Measurements from ENCODE around the gene IFNL3.
A peak's percentile ranks its signal among the peaks of the same experiment; 100 is the strongest.
"Not testable (repeated sequence)": the region's sequence is repeated elsewhere in the genome, so short reads cannot be mapped to it uniquely, and the experiment has no call there.

The IFNL3 gene

GRCh38 chr19:39268085-39268484, 23.3 kb upstream of the IFNL3 start, which contains the start of gene IFNL2:
Gene IFNL2, plus strand, starts transcription at chr19:39268396. Its CDS starts 173 bp downstream, at chr19:39268569.
- H3K9me3 ChIP-seq (ENCODE audit: control insufficient read depth, insufficient read depth, low read length); H3K4me1 ChIP-seq (ENCODE audit: control insufficient read depth, insufficient read depth, low read length); H3K9ac ChIP-seq (ENCODE audit: low read depth, low read length); H3K36me3 ChIP-seq (ENCODE audit: control insufficient read depth, insufficient read depth, low read length); H3K4me3 ChIP-seq (ENCODE audit: low read depth, low read length): not testable (repeated sequence)
- peaks cover 36% of the 10 kb centered on the region for H3K27me3 ChIP-seq (ENCODE audit: control insufficient read depth, insufficient read depth, low read length)

DNA sequence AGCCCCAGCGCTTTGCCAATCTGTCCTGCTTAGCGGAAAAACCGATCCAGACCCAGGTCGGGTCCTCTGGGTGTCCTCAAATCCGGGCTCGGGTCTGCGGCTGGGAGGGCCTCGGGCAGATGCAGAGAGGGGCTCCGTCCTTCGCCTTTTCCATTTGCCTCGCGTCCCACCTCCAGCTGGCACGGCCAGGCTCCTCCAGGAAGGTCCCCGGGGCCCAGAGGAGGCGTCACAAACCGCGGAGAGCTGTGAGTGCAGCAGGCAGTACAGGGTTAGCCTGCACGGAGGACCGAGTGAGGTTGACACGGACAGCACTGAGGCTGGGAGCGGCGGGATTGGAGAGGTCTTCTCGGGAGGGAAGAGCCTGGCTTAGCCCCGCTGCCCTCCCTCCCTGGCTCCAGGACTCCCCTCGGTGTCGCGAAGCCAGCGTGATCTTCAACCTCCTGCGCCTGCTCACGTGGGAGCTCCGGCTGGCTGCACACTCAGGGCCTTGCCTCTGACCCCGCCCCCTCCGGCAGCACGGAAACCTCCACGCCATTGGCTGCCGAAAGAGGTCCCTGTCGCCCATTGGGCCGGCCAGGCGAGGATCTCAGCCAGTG, 20.6 kb upstream of the IFNL3 start:
- Histone ChIP-seq H3K9me3 (ENCODE audit: control insufficient read depth, insufficient read depth, low read length) (no peaks in the 10 kb centered on the region), H3K36me3 (ENCODE audit: control insufficient read depth, insufficient read depth, low read length) (no peaks in the 10 kb centered on the region), H3K9ac (ENCODE audit: low read depth, low read length) (no peak overlapping the region), H3K27me3 (ENCODE audit: control insufficient read depth, insufficient read depth, low read length) (peaks cover 52% of the 10 kb centered on the region), H3K4me1 (ENCODE audit: control insufficient read depth, insufficient read depth, low read length) (no peaks in the 10 kb centered on the region), H3K4me3 (ENCODE audit: low read depth, low read length) (peak overlapping the region; percentile 41)

DNA sequence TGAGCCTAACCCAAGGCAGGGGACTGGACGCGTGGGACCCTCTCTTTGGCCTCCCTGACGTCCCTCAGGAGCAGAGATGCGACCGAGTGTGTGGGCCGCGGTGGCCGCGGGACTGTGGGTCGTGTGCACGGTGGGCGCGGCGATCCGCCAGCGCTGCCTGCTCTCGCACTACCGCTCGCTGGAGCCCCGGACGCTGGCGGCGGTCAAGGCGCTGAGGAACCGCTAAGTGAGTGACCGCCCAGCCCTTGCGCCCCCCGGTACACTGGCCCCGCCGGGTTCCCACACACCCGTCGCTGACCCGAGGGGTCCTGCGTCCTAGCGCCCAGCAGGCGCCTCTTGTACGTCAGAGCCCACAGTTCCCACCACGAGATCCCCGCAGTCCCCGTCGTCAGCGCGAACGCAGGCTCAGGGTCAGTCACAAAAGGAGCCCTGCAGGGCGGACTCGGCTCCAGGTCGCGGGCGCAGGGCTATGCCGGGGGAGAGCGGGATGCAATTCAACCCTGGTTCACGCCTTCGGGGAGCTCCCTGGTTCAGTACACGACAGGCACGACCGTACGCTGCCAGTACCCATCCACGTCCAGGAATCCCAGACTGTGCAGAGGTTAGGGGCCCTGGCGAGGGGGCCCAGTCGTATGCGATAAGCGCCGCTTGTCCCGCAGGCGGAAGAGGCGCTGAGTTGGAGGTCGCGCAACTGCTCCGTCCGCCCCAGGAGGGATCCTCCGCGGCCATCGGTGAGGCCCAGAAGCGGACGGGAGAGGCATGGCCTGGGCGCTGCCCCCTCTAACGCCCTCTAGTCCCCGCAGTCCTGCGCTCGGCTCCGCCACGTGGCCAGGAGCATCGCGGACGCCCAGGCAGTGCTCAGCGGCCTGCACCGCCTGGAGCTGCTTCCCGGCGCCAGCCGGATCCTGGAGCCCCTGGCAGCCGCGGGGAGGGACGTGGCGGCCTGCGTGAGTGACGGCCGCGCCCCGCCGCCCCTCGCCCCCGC, 19.8 kb upstream of the IFNL3 start:
- Histone ChIP-seq H3K4me3 (ENCODE audit: low read depth, low read length) (peak overlapping the region; percentile 54), H3K27me3 (ENCODE audit: control insufficient read depth, insufficient read depth, low read length) (peaks cover 52% of the 10 kb centered on the region), H3K9ac (ENCODE audit: low read depth, low read length) (no peak overlapping the region), H3K9me3 (ENCODE audit: control insufficient read depth, insufficient read depth, low read length) (no peaks in the 10 kb centered on the region), H3K4me1 (ENCODE audit: control insufficient read depth, insufficient read depth, low read length) (no peaks in the 10 kb centered on the region), H3K36me3 (ENCODE audit: control insufficient read depth, insufficient read depth, low read length) (no peaks in the 10 kb centered on the region)

- no peak overlapping the region for H3K9ac ChIP-seq (ENCODE audit: low read depth, low read length)
- peak overlapping the region; percentile 54 for H3K4me3 ChIP-seq (ENCODE audit: low read depth, low read length)
- H3K9me3 ChIP-seq (ENCODE audit: control insufficient read depth, insufficient read depth, low read length), result no peaks in the 10 kb centered on the region
- no peaks in the 10 kb centered on the region for H3K36me3 ChIP-seq (ENCODE audit: control insufficient read depth, insufficient read depth, low read length)
- peaks cover 52% of the 10 kb centered on the region for H3K27me3 ChIP-seq (ENCODE audit: control insufficient read depth, insufficient read depth, low read length)
- no peaks in the 10 kb centered on the region for H3K4me1 ChIP-seq (ENCODE audit: control insufficient read depth, insufficient read depth, low read length)
These were observed 19.1 kb upstream of the IFNL3 start for GRCh38 chr19:39263912-39264305.

GRCh38 chr19:39262496-39262895, 17.7 kb upstream of the IFNL3 start:
- H3K4me3 ChIP-seq (ENCODE audit: low read depth, low read length), result no peak overlapping the region
- no peaks in the 10 kb centered on the region for H3K36me3 ChIP-seq (ENCODE audit: control insufficient read depth, insufficient read depth, low read length)
- H3K4me1 ChIP-seq (ENCODE audit: control insufficient read depth, insufficient read depth, low read length), result no peaks in the 10 kb centered on the region
- peaks cover 52% of the 10 kb centered on the region for H3K27me3 ChIP-seq (ENCODE audit: control insufficient read depth, insufficient read depth, low read length)
- no peak overlapping the region for H3K9ac ChIP-seq (ENCODE audit: low read depth, low read length)
- no peaks in the 10 kb centered on the region for H3K9me3 ChIP-seq (ENCODE audit: control insufficient read depth, insufficient read depth, low read length)

GRCh38 chr19:39261704-39262103, 16.9 kb upstream of the IFNL3 start:
- H3K36me3 ChIP-seq (ENCODE audit: control insufficient read depth, insufficient read depth, low read length), result no peaks in the 10 kb centered on the region
- no peaks in the 10 kb centered on the region for H3K4me1 ChIP-seq (ENCODE audit: control insufficient read depth, insufficient read depth, low read length)
- no peak overlapping the region for H3K9ac ChIP-seq (ENCODE audit: low read depth, low read length)
- no peak overlapping the region for H3K4me3 ChIP-seq (ENCODE audit: low read depth, low read length)
- H3K9me3 ChIP-seq (ENCODE audit: control insufficient read depth, insufficient read depth, low read length), result no peaks in the 10 kb centered on the region
- H3K27me3 ChIP-seq (ENCODE audit: control insufficient read depth, insufficient read depth, low read length), result peaks cover 48% of the 10 kb centered on the region

DNA sequence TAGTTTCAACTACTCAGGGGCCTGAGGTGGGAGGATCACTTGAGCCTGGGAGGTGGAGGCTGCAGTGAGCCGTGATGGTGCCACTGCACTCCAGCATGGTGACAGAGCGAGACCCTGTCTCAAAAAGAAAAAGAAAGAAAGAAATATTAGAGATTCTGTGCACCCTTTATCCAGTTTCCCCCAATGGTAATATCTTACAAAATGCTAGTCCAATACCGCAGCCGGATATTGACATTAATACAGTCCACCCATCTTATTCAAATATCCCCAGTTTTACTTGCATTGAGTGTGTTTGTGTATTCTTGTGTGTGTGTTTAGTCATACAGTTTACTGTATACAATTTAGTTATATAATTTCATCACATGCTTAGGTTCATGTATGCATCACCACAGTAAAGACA, 12.4 kb upstream of the IFNL3 start:
- Histone ChIP-seq H3K36me3 (ENCODE audit: control insufficient read depth, insufficient read depth, low read length) (no peaks in the 10 kb centered on the region), H3K4me1 (ENCODE audit: control insufficient read depth, insufficient read depth, low read length) (no peaks in the 10 kb centered on the region), H3K9me3 (ENCODE audit: control insufficient read depth, insufficient read depth, low read length) (no peaks in the 10 kb centered on the region), H3K4me3 (ENCODE audit: low read depth, low read length) (no peak overlapping the region), H3K27me3 (ENCODE audit: control insufficient read depth, insufficient read depth, low read length) (peaks cover 10% of the 10 kb centered on the region), H3K9ac (ENCODE audit: low read depth, low read length) (no peak overlapping the region)

DNA sequence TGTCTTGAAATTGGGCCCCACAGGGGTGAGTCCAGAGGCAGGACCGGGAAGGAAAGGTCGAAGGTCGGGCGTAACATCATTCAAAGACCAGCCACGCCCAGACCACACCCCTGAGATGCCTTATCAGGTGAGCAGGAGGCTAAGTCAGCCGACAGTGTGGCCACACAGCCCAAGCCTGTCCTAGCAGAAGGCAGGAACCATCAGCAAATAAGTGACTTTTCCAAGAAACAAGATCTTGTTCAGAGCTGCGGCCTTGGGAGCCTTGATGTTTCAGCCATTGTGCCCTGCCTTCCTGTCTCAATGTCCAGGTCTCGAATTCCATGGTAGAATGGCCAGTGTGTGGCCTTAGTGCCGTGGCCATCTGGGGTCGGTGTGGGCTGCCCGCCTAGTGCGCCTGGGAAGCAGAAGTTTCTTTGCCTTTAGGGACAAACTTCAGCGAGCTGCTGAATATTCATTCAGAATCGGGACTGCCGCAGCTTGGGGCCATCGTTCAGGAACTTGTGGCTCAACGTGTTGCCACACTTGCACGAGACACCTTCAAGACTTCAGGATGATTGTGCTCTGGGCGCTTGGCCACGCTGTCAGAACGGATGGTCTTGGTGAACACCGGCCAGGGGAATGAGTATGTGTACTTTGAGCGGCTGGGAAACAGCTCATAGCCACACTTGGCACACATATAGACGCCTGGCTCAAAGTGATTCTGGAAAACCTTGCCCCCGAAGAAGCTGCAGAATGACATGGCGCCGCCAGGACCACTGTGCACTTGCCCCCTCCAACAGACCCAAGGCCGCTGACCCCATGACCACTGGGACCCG, 9.9 kb upstream of the IFNL3 start:
- Histone ChIP-seq H3K36me3 (ENCODE audit: control insufficient read depth, insufficient read depth, low read length) (no peaks in the 10 kb centered on the region), H3K27me3 (ENCODE audit: control insufficient read depth, insufficient read depth, low read length) (peaks cover 11% of the 10 kb centered on the region), H3K9me3 (ENCODE audit: control insufficient read depth, insufficient read depth, low read length) (no peaks in the 10 kb centered on the region), H3K9ac (ENCODE audit: low read depth, low read length) (no peak overlapping the region), H3K4me3 (ENCODE audit: low read depth, low read length) (no peak overlapping the region), H3K4me1 (ENCODE audit: control insufficient read depth, insufficient read depth, low read length) (no peaks in the 10 kb centered on the region)

- peaks cover 23% of the 10 kb centered on the region for H3K27me3 ChIP-seq (ENCODE audit: control insufficient read depth, insufficient read depth, low read length)
- no peaks in the 10 kb centered on the region for H3K4me1 ChIP-seq (ENCODE audit: control insufficient read depth, insufficient read depth, low read length)
These were observed 8.8 kb upstream of the IFNL3 start for GRCh38 chr19:39253374-39254149.

DNA sequence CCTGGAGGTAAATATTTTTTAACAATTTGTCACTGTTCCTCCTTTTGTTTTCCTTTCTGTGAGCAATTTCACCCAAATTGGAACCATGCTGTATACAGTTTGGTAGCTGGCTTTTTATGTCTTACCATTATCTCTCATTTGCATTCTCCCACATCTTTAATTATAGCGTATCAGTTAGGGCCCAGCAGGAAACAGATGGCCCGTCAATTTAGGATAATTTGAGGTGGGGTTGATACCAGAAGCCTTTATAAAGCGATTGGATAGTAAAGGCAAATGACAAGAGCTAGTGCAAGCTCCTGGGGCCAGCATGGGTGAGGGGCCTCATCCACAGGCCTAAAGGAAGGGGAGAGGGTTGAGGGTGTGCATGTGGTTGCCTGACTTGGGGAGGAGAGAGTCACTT, 7.7 kb upstream of the IFNL3 start:
- H3K4me1 ChIP-seq (ENCODE audit: control insufficient read depth, insufficient read depth, low read length), result no peaks in the 10 kb centered on the region
- no peak overlapping the region for H3K4me3 ChIP-seq (ENCODE audit: low read depth, low read length)
- no peaks in the 10 kb centered on the region for H3K9me3 ChIP-seq (ENCODE audit: control insufficient read depth, insufficient read depth, low read length)
- H3K9ac ChIP-seq (ENCODE audit: low read depth, low read length), result no peak overlapping the region
- no peaks in the 10 kb centered on the region for H3K36me3 ChIP-seq (ENCODE audit: control insufficient read depth, insufficient read depth, low read length)
- peaks cover 34% of the 10 kb centered on the region for H3K27me3 ChIP-seq (ENCODE audit: control insufficient read depth, insufficient read depth, low read length)

More at GRCh38 chr19:39253374-39254149, 8.8 kb upstream of the IFNL3 start:
- Histone ChIP-seq H3K9ac (ENCODE audit: low read depth, low read length) (no peak overlapping the region), H3K9me3 (ENCODE audit: control insufficient read depth, insufficient read depth, low read length) (no peaks in the 10 kb centered on the region), H3K36me3 (ENCODE audit: control insufficient read depth, insufficient read depth, low read length) (no peaks in the 10 kb centered on the region), H3K4me3 (ENCODE audit: low read depth, low read length) (no peak overlapping the region)

DNA sequence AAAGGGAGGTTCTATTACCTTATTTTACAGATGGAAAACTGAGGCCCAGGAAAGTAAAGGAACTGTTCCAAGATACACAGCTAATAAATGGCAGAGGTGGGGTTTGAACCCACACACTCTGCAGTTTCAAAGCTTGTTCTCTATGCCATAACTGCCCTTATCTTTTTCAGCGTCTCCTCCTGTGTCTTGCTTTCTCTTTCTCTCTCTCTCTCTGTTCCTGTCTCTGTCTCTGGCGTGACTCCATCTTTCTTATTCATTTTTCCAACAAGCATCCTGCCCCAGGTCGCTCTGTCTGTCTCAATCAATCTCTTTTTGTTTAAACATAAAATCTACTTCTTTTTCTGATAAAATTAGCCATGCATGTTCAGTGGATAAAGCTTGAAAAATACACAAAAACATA, 7.0 kb upstream of the IFNL3 start:
- Histone ChIP-seq H3K9me3 (ENCODE audit: control insufficient read depth, insufficient read depth, low read length) (no peaks in the 10 kb centered on the region), H3K27me3 (ENCODE audit: control insufficient read depth, insufficient read depth, low read length) (peaks cover 40% of the 10 kb centered on the region), H3K4me1 (ENCODE audit: control insufficient read depth, insufficient read depth, low read length) (no peaks in the 10 kb centered on the region), H3K4me3 (ENCODE audit: low read depth, low read length) (no peak overlapping the region), H3K9ac (ENCODE audit: low read depth, low read length) (no peak overlapping the region), H3K36me3 (ENCODE audit: control insufficient read depth, insufficient read depth, low read length) (no peaks in the 10 kb centered on the region)

Data from iPS-15b (cell line).